A673 (cell line): ENCODE data around the gene BACH2.

ENCODE experiments used
- EZH2 ChIP-seq: fragments of 200-600 bp; sonication (generic); IDR thresholded peaks from 2 replicates; pipeline ENCODE4 v1.6.1; 2017; ENCODE audit warnings: borderline replicate concordance, low read depth, mild to moderate bottlenecking, mixed read lengths, antibody characterized with exemption, low read length; ENCODE audit not compliant: poor library complexity, severe bottlenecking
- TF ChIP-seq, protein P1 (sequence below): fragments of 300-800, 200-600 bp; sonication (generic); conservative IDR thresholded peaks from 2 replicates; pipeline ENCODE4 v1.5.1; 2017; ENCODE audit warnings: low read depth, mild to moderate bottlenecking, antibody characterized with exemption, low read length, moderate library complexity, mixed read lengths

DNA sequence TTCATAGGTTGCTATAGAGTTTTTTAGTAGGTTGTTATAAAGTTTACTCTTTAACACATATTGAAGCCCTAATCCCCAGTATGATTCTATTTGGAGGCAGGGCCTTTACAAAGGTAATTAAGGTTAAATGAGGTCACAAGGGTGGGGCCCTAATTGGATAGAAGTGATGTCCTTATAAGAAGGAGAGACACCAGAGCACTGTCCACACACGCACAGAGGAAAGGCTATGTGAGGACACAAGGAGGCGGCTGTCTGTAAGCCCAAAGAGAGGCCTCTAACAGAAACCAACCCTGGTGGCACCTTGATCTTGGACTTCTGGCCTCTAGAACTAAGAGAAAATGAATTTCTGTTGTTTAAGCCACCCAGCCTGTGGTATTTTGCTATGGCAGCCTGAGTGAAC, 303.8 kb downstream of the BACH2 start:
- TF ChIP-seq, protein P1, sequence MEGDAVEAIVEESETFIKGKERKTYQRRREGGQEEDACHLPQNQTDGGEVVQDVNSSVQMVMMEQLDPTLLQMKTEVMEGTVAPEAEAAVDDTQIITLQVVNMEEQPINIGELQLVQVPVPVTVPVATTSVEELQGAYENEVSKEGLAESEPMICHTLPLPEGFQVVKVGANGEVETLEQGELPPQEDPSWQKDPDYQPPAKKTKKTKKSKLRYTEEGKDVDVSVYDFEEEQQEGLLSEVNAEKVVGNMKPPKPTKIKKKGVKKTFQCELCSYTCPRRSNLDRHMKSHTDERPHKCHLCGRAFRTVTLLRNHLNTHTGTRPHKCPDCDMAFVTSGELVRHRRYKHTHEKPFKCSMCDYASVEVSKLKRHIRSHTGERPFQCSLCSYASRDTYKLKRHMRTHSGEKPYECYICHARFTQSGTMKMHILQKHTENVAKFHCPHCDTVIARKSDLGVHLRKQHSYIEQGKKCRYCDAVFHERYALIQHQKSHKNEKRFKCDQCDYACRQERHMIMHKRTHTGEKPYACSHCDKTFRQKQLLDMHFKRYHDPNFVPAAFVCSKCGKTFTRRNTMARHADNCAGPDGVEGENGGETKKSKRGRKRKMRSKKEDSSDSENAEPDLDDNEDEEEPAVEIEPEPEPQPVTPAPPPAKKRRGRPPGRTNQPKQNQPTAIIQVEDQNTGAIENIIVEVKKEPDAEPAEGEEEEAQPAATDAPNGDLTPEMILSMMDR = no peak
- TF ChIP-seq EZH2 = no peak
